Measurements from ENCODE around the gene ATP2C2. TPM values are rescaled to one million over a fixed set of nuclear protein-coding genes. Genes with fewer than 3 reads are reported as not detected.

ATP2C2 gene
- total and polyA plus RNA-seq, 2 experiments from 2014 or later: 2.1 TPM

DNA sequence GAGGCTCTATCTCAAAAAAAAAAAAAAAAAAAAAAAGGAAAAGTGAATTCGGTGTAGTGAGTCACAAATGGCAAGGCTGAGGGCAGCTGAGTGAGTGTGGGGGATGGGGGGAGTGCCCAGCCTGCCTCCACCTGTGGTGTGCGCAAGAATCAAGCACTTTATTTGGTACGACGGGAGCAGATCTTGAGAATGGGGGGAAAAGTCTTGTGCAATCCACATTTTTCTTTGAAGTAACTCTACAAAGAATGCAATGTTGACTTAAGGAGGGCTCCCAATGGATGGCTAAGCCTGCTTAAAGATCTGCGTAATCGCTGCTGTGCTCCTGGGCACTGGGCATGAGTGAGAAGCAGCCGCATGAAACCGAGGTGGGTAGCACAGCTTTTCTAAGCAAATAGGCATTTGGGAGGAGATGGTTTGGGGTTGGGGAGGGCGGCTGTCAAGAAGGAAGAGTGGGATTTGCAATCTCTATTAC lies 28.2 kb downstream of the ATP2C2 start:
- Histone ChIP-seq H3K4me3 (no peak overlapping the region), H3K9me2 (ENCODE audit: insufficient read depth) (no peaks in the 10 kb centered on the region), H3K27me3 (ENCODE audit: insufficient read depth) (no peaks in the 10 kb centered on the region), H3K36me3 (ENCODE audit: insufficient read depth) (no peaks in the 10 kb centered on the region), H3F3A (replicated peaks; ENCODE audit: low read depth) (no peaks in the 10 kb centered on the region), H2AFZ (0 out of 2 replicates have a peak overlapping the region, but pooled peaks have one; percentile 56), H3K4me2 (0 out of 2 replicates have a peak overlapping the region, but pooled peaks have one; percentile 32), H3K4me1 (ENCODE audit: insufficient read depth) (peaks cover 6% of the 10 kb centered on the region), H4K20me1 (replicated peaks; ENCODE audit: insufficient read depth) (no peaks in the 10 kb centered on the region), H3K79me2 (replicated peaks; ENCODE audit: insufficient read depth) (no peaks in the 10 kb centered on the region), H3K27ac (ENCODE audit: low read depth) (no peak overlapping the region)
- no peak overlapping the region for H3K4me3 Mint-ChIP-seq
- TF ChIP-seq STAT1 (IDR thresholded peaks at IDR 0.05; ENCODE audit: unreplicated experiment) (no peak), EZH2 (IDR thresholded peaks at IDR 0.05; ENCODE audit: low read depth, unreplicated experiment) (no peak), NANOG (IDR thresholded peaks at IDR 0.05; ENCODE audit: borderline replicate concordance) (no peak), POLR2AphosphoS5 (IDR thresholded peaks at IDR 0.05; ENCODE audit: low read depth) (no peak), ZNF114 (CRISPR knock-in tag; IDR thresholded peaks at IDR 0.05) (no peak), ZNF462 (CRISPR knock-in tag; IDR thresholded peaks at IDR 0.05) (no peak), CTCF (conservative IDR thresholded peaks at IDR 0.05; ENCODE audit: low read depth in 2 of 2) (no peak), REST (IDR thresholded peaks at IDR 0.05; ENCODE audit: unreplicated experiment) (no peak), CREB1 (CRISPR knock-in tag; IDR thresholded peaks at IDR 0.05; ENCODE audit: low read depth) (no peak), JUNB (IDR thresholded peaks at IDR 0.05; ENCODE audit: unreplicated experiment) (no peak)
- H3K4me1 Mint-ChIP-seq: peaks cover 16% of the 10 kb centered on the region
- peaks cover 3% of the 10 kb centered on the region for H3K27me3 Mint-ChIP-seq (ENCODE audit: insufficient read depth, low read depth, poor library complexity)
- H3K27ac Mint-ChIP-seq: no peak overlapping the region
- H3K9me3 Mint-ChIP-seq: no peaks in the 10 kb centered on the region
- ATAC-seq (peak; percentile 65), DNase-seq (ENCODE audit: low spot score) (peak; percentile 45)
- H3K36me3 Mint-ChIP-seq (ENCODE audit: low read depth): no peaks in the 10 kb centered on the region
